Right lobe of liver (tissue), 6 donors: Measurements from ENCODE around the gene ARHGAP15. TPM values are rescaled to one million over a fixed set of nuclear protein-coding genes. Genes with fewer than 3 reads are reported as not detected.

ENCODE experiments used
- ATAC-seq, 4 donors: fragments of 200-7000 bp; cut with Tn5 transposase; one replicate each; pipeline ENCODE4 v1.9.1; 2020; ENCODE audit warnings: mild to moderate bottlenecking in 4 of 4, moderate library complexity in 4 of 4
- DNase-seq, 3 donors: peaks; one replicate each; pipeline ENCODE4 v3.0.0-alpha.2; 2020
- H3K27ac ChIP-seq, 3 donors: fragments of 200-600 bp; one replicate each; pipeline ENCODE4 v1.8.0; 2022
- H3K27me3 ChIP-seq, 2 donors: fragments of 200-600 bp; one replicate each; pipeline ENCODE4 v1.8.0; 2022
- H3K36me3 ChIP-seq, 4 donors: fragments of 200-600 bp; sonication (generic) in 1 of 4; one replicate each; pipeline versions ENCODE4 v1.5.1 to v1.8.0; 2017 to 2022; ENCODE audit warnings: control low read depth in 1 of 4
- H3K4me1 ChIP-seq, 4 donors: fragments of 200-600 bp; sonication (generic) in 1 of 4; one replicate each; pipeline versions ENCODE4 v1.5.1 to v1.8.0; 2017 to 2022; ENCODE audit warnings: control low read depth in 1 of 4
- H3K4me3 ChIP-seq, 3 donors: fragments of 200-600 bp; one replicate each; pipeline ENCODE4 v1.8.0; 2022
- H3K9me3 ChIP-seq, 4 donors: fragments of 200-600 bp; sonication (generic) in 1 of 4; one replicate each; pipeline versions ENCODE4 v1.5.1 to v1.8.0; 2017 to 2022; ENCODE audit warnings: control low read depth in 1 of 4
- POLR2A ChIP-seq: fragments of 450-650 bp; IDR thresholded peaks from one replicate; pipeline ENCODE4 v1.6.1; 2017; ENCODE audit warnings: antibody characterized with exemption, mild to moderate bottlenecking
- WGBS: methylation state at CpG from one replicate; pipeline ENCODE4 v1.1.6; 2018; ENCODE audit warnings: low coverage, low lambda C conversion rate; ENCODE audit not compliant: insufficient coverage; ENCODE audit errors: missing lambda C conversion rate; 5-methylcytosine and 5-hydroxymethylcytosine counted together
- intact Hi-C, 2 donors: fragments of 100-400 bp; cut with DNase I; formaldehyde crosslinking; loops; one replicate each; pipeline versions ENCODE4 v1.11.2 to v1.14.1; 2022
- total RNA-seq, 6 experiments: library from RNA; depleted of rRNA in 2 of 6; stranded (reverse); fragments of >200 nt in 2 of 6; fragmentation: NEBNext Ultra II Directional in 3 of 6; extraction: Animal tissue kit (Norgen Biotek cat#: 25700) in 3 of 6; gene quantifications; one replicate each; pipeline versions ENCODE4 v1.1.0 to v1.2.4, GENCODE V29; 2016 to 2023
- TF ChIP-seq, protein P1 (sequence below), 4 donors: fragments of 200-600 bp in 3 of 4; fragments of 450-650 bp in 1 of 4; IDR thresholded peaks; one replicate each; pipeline versions ENCODE4 v1.5.1 to v1.8.0; 2016 to 2022; ENCODE audit warnings: antibody characterized with exemption in 4 of 4, mild to moderate bottlenecking in 2 of 4
- donor health status: DM: no; HTN: yes; CAD: no.
- donor health status: DM: no; HTN: no; CAD: no.
- donor health status: DM: no; HTN: no; CAD: no.
- donor health status: DM: no; HTN: yes; CAD: no.
- donor health status: DM: no; HTN: yes; CAD: no.

ARHGAP15 gene
- total RNA-seq, 6 experiments from 2014 or later = 3.3 to 8.2 (median 6.6) TPM

- no peak for ATAC-seq
- no peaks in the 10 kb centered on the region for H3K36me3 ChIP-seq
- H3K9me3 ChIP-seq = no peaks in the 10 kb centered on the region
- no peak overlapping the region for H3K27ac ChIP-seq
- TF ChIP-seq POLR2A = no peak
- TF ChIP-seq, protein P1, sequence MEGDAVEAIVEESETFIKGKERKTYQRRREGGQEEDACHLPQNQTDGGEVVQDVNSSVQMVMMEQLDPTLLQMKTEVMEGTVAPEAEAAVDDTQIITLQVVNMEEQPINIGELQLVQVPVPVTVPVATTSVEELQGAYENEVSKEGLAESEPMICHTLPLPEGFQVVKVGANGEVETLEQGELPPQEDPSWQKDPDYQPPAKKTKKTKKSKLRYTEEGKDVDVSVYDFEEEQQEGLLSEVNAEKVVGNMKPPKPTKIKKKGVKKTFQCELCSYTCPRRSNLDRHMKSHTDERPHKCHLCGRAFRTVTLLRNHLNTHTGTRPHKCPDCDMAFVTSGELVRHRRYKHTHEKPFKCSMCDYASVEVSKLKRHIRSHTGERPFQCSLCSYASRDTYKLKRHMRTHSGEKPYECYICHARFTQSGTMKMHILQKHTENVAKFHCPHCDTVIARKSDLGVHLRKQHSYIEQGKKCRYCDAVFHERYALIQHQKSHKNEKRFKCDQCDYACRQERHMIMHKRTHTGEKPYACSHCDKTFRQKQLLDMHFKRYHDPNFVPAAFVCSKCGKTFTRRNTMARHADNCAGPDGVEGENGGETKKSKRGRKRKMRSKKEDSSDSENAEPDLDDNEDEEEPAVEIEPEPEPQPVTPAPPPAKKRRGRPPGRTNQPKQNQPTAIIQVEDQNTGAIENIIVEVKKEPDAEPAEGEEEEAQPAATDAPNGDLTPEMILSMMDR (IDR thresholded peaks at IDR 0.05) = no peak
- H3K4me3 ChIP-seq = no peak overlapping the region
- WGBS = 38% methylated on average over 3 of the region's 3 CpGs
- H3K4me1 ChIP-seq = no peaks in the 10 kb centered on the region
- intact Hi-C loops = no loop called here
- DNase-seq = no peak
- H3K27me3 ChIP-seq = no peaks in the 10 kb centered on the region
Observed at GRCh38 chr2:143779021-143779420, 649.8 kb downstream of the ARHGAP15 start.

- intact Hi-C loops = no loop called here
- Histone ChIP-seq H3K27ac (no peak overlapping the region), H3K4me1 (no peaks in the 10 kb centered on the region), H3K9me3 (no peaks in the 10 kb centered on the region), H3K4me3 (no peak overlapping the region), H3K27me3 (no peaks in the 10 kb centered on the region), H3K36me3 (no peaks in the 10 kb centered on the region)
- TF ChIP-seq POLR2A = no peak
- TF ChIP-seq, protein P1 (IDR thresholded peaks at IDR 0.05) = no peak
- 45% methylated on average over 5 of the region's 5 CpGs for WGBS
- DNase-seq (no peak), ATAC-seq (no peak)
Observed at GRCh38 chr2:143786026-143786765, 657.0 kb downstream of the ARHGAP15 start.

- intact Hi-C loops = no loop called here
- TF ChIP-seq, protein P1 (IDR thresholded peaks at IDR 0.05) = no peak
- no peak for TF ChIP-seq POLR2A
- ATAC-seq (no peak), DNase-seq (no peak)
- WGBS = 67% methylated on average over 2 of the region's 2 CpGs
- H3K27me3 ChIP-seq = no peaks in the 10 kb centered on the region
- no peaks in the 10 kb centered on the region for H3K4me1 ChIP-seq
- no peak overlapping the region for H3K27ac ChIP-seq
- H3K36me3 ChIP-seq = no peaks in the 10 kb centered on the region
- no peak overlapping the region for H3K4me3 ChIP-seq
- no peaks in the 10 kb centered on the region for H3K9me3 ChIP-seq
Observed at GRCh38 chr2:143787674-143788073, 658.5 kb downstream of the ARHGAP15 start.

GRCh38 chr2:143792602-143793001 is 663.4 kb downstream of the ARHGAP15 start:
- TF ChIP-seq, protein P1 (IDR thresholded peaks at IDR 0.05) = no peak
- no peak for TF ChIP-seq POLR2A

More at GRCh38 chr2:143792602-143793001, 663.4 kb downstream of the ARHGAP15 start:
- Histone ChIP-seq H3K36me3 (no peaks in the 10 kb centered on the region), H3K4me1 (no peaks in the 10 kb centered on the region), H3K9me3 (no peaks in the 10 kb centered on the region), H3K4me3 (no peak overlapping the region), H3K27ac (no peak overlapping the region), H3K27me3 (no peaks in the 10 kb centered on the region)
- intact Hi-C loops = no loop called here
- no peak for DNase-seq
- no peak for ATAC-seq
- 54% methylated on average over 4 of the region's 4 CpGs for WGBS
